Measurements from ENCODE around the gene REC8. TPM values are rescaled to one million over a fixed set of nuclear protein-coding genes. Genes with fewer than 3 reads are reported as not detected.

The REC8 gene, protein sequence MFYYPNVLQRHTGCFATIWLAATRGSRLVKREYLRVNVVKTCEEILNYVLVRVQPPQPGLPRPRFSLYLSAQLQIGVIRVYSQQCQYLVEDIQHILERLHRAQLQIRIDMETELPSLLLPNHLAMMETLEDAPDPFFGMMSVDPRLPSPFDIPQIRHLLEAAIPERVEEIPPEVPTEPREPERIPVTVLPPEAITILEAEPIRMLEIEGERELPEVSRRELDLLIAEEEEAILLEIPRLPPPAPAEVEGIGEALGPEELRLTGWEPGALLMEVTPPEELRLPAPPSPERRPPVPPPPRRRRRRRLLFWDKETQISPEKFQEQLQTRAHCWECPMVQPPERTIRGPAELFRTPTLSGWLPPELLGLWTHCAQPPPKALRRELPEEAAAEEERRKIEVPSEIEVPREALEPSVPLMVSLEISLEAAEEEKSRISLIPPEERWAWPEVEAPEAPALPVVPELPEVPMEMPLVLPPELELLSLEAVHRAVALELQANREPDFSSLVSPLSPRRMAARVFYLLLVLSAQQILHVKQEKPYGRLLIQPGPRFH
- 1.3 and 4.2 TPM in 2 replicates for total RNA-seq

DNA sequence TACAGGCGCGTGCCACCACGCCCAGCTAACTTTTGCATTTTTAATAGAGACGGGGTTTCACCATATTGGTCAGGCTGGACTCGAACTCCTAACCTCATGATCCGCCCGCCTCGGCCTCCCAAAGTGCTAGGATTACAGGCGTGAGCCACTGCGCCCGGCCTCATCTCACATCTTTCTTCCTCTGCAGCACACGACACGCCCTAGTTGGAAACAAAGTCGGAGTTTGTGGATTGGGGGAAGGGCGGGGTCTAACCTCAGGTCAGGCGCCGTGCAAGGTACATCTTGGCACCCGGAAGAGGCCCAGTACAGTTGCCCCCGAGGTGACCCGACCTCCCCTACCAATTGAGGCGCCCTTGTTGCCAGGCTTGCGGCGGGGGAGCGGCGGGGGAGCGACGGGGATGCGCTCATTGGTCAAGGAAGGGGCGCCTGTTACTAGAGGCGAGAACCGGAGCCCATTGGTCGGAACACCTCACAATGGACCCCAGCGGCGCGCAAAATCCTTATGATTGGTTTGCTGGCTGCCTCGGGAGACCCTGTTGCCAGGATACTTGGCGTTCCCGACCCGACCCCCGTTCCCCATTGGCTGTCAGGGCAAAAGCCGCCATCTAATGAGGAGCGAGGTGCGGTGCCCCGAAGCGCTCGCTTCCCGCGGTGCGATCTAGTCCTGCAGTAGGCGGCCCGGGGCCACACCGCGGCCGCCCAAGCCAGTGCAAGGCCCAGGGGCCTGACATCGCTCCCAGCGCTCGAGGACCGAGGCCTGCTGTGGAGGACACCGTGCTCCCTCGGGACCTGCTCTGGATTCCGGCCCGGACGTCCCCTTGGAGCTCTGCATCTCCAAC lies at the start of gene REC8:
TSS of gene REC8 (plus strand) at position 659 of the 839 bp plus-strand sequence. CDS start 473 bp downstream, outside the sequence.

DNA sequence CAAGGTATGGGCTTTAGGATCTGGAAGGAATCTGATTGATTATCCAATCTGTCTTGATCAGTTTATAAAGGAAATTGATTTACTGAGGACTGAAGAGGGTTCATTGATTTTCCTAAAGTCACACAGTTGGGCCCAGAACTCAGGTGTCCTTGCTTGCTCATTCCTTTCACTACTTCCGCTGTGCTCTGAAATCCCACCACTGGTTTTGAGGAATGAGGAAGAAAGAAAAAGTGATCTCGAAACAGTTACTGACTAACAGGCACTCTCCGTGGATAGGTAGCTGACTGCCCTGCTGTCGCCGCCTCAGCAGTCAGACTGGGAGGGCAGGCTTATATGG lies 41.5 kb upstream of the REC8 start, which contains the start of gene FITM1:
TSS of gene FITM1 (plus strand) at position 280 of the 337 bp plus-strand sequence. CDS start 905 bp downstream, outside the sequence.

DNA sequence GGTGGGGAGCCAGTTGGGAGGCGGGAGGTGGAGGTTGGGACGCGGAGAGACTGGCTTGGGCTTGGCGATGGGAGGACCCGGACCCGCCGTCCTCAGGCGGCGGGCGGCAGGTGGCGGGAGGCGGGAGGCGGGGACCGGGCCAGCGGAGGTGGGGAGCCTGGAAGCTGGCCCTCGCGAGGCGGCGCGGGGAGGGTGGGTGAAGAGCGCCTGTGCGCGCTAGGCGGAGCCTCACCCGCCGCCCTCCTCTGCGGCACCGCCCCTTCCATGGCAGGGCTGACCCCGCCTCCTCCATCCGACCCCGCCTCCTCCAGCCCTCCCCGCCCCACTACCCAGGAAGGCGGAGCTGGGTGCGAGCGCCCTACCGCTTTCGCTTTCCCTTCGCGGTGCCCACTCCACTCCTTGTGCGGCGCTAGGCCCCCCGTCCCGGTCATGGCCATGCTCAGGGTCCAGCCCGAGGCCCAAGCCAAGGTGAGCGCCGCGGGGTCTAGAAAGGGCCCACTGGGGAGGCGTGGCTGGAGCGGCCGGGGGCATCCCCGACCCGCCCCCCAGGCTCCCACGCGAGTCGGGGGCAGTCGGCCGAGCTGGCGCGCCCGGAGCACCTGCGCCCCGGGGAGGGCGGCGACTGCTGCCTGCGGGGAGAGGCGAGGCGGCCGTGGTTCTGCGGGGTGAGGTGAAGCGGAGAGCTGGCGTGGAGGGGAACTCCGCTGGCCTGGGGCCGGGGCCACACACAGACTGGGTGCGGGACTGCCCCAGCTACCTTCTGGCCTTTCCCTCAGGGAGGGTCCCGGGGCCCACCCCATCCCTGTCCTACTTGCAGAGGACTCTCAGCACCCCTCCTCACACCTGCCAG lies 35.8 kb upstream of the REC8 start, which contains the start of gene PSME1:
TSS of gene PSME1 (plus strand) at position 361 of the 850 bp plus-strand sequence. CDS start at position 430, 69 bp downstream.

DNA sequence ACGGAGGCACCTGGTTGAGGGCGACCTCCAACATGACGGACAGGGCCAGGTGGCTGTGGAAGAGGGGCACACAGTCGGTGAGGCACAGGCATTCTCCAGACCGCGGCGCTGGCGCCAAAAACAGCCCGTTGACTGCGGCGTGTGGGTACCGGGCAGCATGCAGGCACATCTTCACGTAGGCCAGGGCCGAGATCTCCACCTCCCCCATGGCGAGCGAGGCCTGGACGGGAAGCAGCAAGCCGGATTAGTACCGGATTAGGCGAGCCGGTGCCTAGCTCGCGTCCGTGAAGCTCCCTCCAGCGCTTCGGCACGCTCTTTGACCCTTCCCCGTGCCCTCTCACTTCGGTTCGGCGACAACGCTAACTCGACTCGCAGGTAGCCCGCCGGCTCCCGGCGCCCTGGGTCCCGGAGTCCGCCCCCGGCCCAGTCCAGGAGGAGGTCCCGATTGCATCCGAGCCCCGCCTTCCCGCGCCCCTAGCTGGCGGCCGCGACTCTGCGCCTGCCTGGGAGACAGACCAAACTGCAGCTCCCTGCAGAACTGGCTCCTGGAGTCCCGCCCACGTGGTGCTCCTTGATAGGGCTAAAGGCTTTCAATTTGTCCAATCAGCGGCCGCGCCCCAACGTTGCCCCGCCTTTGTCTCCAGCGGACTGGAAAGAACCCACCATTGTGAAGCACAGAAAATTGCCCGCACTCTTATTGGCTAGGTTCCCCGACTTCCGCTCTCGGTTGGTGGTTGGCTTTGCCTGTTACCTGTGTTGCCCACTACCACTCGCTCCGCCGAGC lies 30.6 kb upstream of the REC8 start, which contains the start of gene EMC9:
TSS of gene EMC9 (minus strand) at position 495 of the 784 bp plus-strand sequence. CDS start at position 208, 287 bp downstream.

DNA sequence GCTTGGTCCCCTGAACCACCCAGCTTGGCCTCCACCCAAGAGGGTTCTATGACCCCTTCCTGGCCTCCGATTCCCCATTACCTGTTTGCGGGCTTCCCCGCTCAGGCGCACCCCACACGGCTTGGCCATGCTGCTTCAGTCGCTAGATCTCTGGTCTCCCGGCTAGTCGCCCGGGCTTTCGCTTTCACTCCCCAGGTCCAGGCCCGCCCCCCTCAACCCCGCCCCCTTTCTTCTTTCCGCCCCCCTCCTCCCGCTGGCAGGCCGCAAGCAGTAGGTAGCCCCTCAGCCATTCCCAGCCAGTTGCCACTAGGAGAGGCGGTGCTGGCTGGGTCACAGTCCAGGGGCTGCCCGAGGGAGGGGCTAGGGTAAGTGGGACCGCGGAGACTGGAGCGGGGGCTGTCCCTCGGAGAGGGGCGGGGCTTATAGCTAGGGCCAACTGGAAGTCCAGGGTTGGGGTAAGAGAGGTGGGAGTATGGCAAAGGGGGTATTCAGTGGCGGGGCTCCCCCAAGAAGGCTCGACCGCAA lies 25.4 kb upstream of the REC8 start, which contains the start of gene PSME2:
TSS of gene PSME2 (minus strand) at position 158 of the 525 bp plus-strand sequence. CDS start at position 129, 29 bp downstream.

DNA sequence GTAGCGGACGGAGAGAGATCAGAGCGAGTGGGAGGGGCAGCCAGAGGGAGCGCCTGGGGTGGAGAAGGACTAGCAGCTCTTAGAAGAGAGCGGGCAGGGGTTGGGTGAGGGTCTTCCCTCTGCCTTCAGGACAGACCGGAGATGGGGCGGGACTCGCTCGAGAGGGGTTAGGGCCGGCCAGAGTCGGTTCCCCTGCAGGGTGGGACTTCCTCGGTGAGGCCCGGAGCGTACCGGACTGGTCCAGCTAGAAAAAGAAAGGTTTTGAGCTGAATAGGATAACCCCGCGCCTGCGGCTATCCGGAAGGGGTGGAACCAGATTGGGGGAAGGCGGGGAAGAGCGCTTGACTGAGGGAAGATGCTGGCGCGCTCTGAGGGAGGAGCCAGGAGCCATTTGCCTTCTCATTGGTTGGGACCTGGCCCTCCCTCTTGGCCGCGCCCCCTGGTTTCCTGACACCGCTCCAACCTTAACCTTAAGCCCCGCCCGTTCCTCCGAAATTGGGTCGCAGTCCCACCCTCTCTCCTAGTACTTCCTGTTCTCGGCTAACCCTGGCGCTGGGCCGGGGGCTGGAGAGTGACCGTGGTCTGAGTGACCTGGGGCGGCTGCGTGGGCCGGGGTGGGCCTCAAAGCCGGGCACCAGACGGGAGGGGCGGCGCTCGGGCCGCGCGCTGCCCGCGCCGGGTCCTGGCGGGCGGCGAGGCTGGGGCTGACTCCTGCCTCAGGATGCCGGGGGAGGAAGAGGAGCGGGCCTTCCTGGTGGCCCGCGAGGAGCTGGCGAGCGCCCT lies 24.7 kb upstream of the REC8 start, which contains the start of gene RNF31:
TSS of gene RNF31 (plus strand) at position 521 of the 783 bp plus-strand sequence. CDS start at position 722, 201 bp downstream.

DNA sequence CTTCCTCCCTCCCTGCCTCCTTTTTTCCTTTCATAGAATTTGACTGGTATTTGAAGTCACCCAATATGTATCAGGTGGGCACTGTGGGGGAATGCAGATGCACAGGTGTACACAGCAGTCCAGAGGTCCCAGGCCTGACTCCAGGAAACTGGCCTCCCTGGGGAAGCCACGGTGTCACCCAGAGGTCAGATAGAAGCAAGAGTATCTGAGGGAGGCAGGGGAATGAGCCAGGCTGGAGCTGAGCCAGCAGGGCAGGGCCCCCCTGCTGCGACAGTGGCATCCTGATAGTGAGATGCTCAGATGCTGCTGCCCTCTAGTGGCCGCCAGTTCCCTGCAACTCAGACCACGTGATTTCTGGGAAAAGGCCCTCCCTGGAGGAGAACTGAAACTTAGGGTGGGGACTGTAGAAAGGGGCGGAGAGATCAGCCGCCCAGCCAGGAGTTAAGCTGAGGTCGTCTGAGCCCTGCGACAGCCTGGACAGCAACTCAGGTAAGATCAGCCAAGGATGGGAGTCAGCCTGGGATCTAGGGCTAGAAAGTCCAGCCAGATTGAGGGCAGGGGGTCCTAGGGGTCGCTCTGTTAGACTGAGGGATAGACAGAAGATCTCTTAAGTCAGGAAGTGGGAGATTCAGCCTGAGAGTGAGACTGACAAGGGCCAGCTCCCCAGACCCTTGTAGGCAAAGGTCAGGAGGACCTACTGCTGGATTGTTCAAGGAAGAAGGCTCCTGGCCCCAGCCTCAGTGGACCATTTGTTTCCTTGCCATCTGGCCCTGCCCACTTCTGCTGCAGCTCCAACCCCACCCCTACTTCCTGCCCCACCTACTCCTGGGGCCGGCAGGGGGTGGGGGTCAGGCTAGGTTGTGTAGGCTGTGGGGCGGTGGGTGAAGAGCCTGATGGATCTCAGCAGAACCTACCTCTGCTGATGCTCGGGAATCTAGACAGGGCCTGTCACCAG lies 10.8 kb upstream of the REC8 start, which contains the start of gene IRF9:
TSS of gene IRF9 (plus strand) at position 416 of the 955 bp plus-strand sequence. CDS start 880 bp downstream, outside the sequence.

DNA sequence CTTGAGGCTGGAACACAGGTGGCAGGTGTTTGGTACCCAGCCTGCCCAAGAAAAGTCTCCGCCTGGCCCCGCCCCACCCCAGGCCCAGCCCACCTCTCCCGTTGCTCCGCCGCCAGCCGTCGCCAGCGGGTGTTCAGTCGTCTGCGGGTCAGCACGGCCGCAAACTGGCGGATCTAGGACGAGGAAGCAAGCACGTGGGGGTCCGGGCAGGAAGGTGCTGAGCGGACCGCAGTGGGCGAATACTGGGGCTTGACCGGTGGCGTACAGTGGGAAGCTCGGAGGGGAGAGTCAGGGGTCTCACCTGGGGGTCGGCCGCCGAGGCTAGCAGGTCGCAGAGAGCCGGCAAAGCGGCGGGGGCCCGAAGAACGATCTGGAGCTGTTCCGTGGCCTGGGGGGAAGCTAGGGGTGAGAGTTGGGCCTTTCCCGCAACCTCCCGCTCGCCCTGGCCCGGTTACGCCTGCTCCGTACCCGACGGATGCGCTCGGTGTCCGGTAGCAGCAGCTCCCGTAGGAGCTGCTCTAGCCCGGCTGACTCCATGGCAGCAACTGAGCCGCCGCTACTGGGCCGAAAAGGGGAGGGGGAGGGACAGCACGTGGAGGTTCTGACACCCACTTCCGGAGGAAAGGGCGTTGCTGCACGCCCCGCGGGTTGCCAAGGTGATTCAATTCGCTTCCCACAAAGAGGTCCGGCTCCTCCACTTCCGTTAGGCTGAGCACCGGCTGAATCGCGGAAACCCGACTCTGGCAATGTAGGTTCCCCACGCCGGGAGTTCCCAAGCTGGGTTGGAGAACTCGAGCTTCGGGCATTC lies 16.6 kb downstream of the REC8 start, which contains the start of gene IPO4:
TSS of gene IPO4 (minus strand) at position 566 of the 808 bp plus-strand sequence. CDS start at position 537, 29 bp downstream.

DNA sequence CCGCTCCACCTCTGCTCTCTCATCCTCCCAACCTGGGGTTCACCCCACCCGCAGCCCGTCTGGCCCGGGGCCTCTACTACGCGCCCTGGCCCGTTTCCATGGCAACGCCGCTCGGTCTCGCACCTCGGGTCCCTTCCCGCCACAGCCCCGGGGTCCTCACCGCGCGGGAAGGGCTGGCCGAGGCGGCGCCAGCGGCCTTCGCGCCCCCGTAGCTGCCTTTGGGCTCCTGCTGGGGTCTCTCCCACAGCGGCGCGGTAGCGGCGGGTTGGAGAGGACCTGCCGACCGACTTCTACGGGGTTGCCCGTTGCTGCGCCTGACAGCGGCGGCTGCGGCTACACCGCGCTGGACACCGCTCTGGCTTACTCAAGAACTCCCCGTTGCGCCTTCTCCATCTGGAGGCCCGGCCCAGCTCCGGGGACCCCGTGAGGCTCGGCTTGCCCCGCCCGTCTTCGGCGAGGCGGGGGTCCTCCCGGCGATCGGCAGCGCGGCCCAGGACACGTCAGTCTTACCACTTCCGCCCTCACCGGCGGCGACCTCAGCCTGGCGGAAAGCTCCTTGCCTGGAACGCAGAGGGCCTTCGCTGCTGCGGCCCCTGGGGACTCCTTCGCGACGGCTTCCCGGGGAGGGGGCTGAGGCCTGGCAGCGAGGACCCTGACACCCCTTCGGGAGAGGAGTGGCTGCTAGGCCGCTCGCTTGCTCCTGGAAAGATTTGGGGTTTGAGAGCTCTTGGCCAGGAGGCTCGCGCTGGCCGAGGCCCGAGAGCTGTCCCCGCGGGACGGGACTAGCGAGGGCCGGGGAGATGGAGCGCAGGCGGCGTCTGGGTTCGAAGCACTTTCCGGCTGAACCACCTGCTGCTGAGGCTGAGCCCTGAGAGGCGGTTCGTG lies 23.5 kb downstream of the REC8 start, which contains the start of gene TM9SF1:
TSS of gene TM9SF1 (minus strand) at position 256 of the 885 bp plus-strand sequence. CDS start 422 bp downstream, outside the sequence.

DNA sequence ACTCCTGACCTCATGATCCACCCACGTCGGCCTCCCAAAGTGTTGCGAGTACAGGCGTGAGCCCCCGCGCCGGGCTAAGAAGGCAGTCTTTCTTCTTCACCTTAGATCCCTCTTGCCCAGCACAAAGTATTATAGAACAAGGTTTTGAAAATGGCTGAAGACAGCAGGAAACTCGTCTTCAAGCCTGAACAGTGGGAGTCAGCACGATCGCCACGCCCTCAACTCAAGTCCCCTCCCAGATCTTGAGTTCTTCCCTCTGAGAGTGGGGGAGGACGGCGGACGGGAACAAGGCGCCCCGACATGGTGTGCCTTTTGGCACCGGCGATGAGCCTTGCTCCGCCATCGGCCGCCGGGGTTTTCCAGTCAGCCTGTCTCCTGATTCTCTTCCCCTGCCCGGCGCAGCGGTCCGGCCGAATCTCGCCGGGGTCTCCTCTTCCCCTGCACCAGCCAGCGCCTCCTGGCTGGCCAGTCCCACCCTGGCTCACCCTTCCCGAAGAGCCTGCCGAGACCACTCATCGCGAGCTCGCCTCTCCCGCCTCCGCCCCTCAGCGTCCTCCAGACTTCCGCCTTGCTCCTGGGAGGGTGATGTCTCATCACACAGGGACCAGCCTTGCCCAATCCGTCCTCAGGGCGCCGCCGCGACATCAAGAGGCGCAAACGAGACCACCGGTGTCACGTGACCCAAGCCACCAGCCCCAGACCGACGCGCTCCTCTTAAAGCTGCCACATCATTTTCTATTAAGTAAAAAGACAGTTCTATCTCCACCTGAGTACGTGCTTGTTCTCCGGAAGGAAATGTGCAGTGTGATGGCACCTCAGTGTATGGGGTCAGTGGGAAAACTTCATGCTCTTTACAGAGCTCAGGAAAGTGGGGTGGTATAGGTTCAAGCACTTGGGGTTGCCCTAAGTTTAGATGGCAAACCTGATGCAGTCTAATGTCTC lies 41.3 kb downstream of the REC8 start, which contains the start of gene CHMP4A:
TSS of gene CHMP4A (minus strand) at position 565 of the 942 bp plus-strand sequence. CDS start at position 516, 49 bp downstream.

DNA sequence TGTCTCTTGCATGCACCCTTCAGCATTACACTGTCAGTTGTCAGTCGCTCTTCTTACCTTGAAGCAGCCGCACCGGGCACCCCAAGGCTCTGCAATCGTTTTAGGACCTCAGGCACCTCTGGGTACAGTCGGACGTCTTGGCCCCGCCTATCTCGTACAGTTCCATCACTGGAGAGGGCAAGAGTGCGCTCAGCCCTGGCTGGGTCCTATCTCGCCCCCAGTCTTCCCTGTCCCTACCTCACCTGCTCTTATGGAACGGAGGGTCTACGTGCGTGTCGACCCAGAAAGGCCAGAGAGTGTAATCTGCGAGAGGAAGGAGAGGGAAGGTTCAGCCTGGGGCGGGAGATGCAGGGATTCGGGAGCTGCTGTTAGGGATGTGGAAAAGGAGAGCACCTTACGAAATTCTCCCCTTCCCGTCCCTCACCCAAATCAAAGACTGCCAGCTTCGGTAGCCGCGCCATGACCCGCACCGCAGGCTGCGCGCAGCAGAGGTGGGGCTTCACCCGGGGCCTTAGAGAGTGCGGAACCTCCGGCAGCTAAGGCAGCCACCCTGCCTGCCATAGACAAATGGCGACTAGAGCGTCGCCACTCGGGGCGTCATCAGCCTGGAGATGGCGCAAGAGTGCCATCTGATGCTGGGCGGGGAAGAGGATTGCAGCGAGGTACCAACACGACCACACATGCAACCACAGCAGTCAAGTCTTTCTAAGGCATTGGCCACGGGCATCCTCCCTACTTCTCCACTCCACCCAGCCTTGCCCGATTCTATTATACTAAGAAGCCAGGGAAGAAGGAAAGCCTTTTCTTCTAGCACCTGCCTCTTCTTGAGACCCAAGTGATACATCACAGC lies 43.8 kb downstream of the REC8 start, which contains the start of gene MDP1:
TSS of gene MDP1 (minus strand) at position 572 of the 850 bp plus-strand sequence. CDS start at position 461, 111 bp downstream.

